GM21723 (cell line): ENCODE results near the gene POLG.

Source experiments
- ATAC-seq: cut with Tn5 transposase; IDR thresholded peaks from one replicate; pipeline ENCODE4 v1.9.1; 2021; ENCODE audit warnings: mild to moderate bottlenecking, moderate library complexity; ENCODE audit not compliant: unreplicated experiment

POLG gene

GRCh38 chr15:89327113-89327512, 7.5 kb downstream of the POLG start:
- ATAC-seq, result no peak

- ATAC-seq, result no peak
Measured at GRCh38 chr15:89326316-89326715, 8.3 kb downstream of the POLG start.

GRCh38 chr15:89325039-89325803, 9.4 kb downstream of the POLG start:
- ATAC-seq, result no peak

- no peak for ATAC-seq
Measured at GRCh38 chr15:89323825-89324224, 10.8 kb downstream of the POLG start.

GRCh38 chr15:89322822-89323221, 11.8 kb downstream of the POLG start:
- no peak for ATAC-seq

- no peak for ATAC-seq
Measured at GRCh38 chr15:89321521-89322410, 12.9 kb downstream of the POLG start.

GRCh38 chr15:89320200-89320599, 14.4 kb downstream of the POLG start:
- ATAC-seq, result no peak

GRCh38 chr15:89319678-89320077, 14.9 kb downstream of the POLG start:
- ATAC-seq, result no peak

GRCh38 chr15:89317186-89317720, 17.4 kb downstream of the POLG start:
- no peak for ATAC-seq

GRCh38 chr15:89316504-89316903, 18.1 kb downstream of the POLG start:
- no peak for ATAC-seq

GRCh38 chr15:89315375-89315929, 19.2 kb downstream of the POLG start:
- no peak for ATAC-seq

- ATAC-seq, result no peak
Measured at GRCh38 chr15:89309993-89310392, 24.6 kb downstream of the POLG start.

GRCh38 chr15:89308236-89308635, 26.4 kb downstream of the POLG start:
- no peak for ATAC-seq

- no peak for ATAC-seq
Measured at GRCh38 chr15:89307791-89308190, 26.8 kb downstream of the POLG start.

GRCh38 chr15:89307046-89307587, 27.5 kb downstream of the POLG start:
- no peak for ATAC-seq

- no peak for ATAC-seq
Measured at GRCh38 chr15:89305395-89305794, 29.2 kb downstream of the POLG start.

GRCh38 chr15:89303986-89304385, 30.6 kb downstream of the POLG start:
- ATAC-seq, result no peak

GRCh38 chr15:89301304-89302089, 33.1 kb downstream of the POLG start:
- no peak for ATAC-seq

- ATAC-seq, result no peak
Measured at GRCh38 chr15:89299896-89300295, 34.7 kb downstream of the POLG start.

- ATAC-seq, result no peak
Measured at GRCh38 chr15:89293012-89293411, 41.6 kb downstream of the POLG start.
